ENCODE measurements around the gene KRTAP10-9.

KRTAP10-9 gene

GRCh38 chr21:44614161-44614631 lies 12.7 kb upstream of the KRTAP10-9 start:
- Histone ChIP-seq H3K4me3 (ENCODE audit: low read depth, low read length) (no peak overlapping the region), H3K27me3 (replicated peaks) (no peaks in the 10 kb centered on the region), H3K36me3 (replicated peaks) (no peaks in the 10 kb centered on the region), H3K27ac (no peak overlapping the region)
- TF ChIP-seq CTCF (IDR thresholded peaks at IDR 0.05; ENCODE audit: low read depth, low read length, missing control alignments) = no peak
- in situ Hi-C loops (cut with HindIII; ENCODE audit: low pct_ligation_motif_present, low sequenced_read_pairs) = no loop called here
- no peak for DNase-seq

DNA sequence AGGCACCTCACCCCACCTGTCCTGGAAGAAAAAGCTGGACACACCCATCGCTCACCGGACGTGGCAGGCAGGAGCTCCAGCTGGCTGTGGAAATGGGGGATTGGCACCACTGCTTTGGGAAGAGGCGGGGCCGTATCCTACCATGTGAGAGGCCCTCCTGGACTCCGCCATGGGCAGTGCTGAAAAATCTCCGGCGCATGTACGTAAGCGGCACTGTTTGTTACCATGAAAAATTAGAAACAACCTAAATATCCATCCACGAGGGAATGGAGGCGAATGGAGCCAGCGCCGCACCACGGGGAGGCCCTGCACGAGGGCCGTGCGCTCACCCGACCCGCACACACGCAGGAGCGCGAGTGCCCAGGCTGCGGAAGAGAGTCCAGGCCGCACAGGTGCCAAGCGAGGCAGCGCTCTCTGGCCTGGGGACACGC lies 11.9 kb upstream of the KRTAP10-9 start:
- DNase-seq = no peak
- in situ Hi-C loops (cut with HindIII; ENCODE audit: low pct_ligation_motif_present, low sequenced_read_pairs) = no loop called here
- Histone ChIP-seq H3K4me3 (ENCODE audit: low read depth, low read length) (no peak overlapping the region), H3K27me3 (replicated peaks) (no peaks in the 10 kb centered on the region), H3K36me3 (replicated peaks) (no peaks in the 10 kb centered on the region), H3K27ac (no peak overlapping the region)
- TF ChIP-seq CTCF (IDR thresholded peaks at IDR 0.05; ENCODE audit: low read depth, low read length, missing control alignments) = no peak

DNA sequence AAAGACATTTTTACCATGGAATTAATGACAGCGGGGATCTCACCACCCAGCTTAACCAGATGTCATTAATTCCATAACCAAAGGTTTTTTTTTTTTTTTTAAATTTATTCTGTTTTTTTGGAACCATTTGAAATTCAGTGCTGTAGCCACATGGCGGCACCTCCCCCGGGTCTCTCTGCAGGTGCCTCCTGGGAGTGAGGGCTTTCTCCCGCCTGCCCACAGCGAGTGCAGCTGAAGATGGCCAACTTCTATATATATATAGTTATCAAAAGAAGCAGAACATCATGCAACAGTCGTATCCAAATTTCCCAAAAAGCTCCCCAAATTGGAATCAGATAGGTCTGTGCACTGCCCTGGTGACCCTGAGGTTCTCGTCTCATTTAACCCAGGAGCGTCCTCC lies 11.4 kb upstream of the KRTAP10-9 start:
- no peak for DNase-seq
- no peak overlapping the region for H3K27ac ChIP-seq
- no peaks in the 10 kb centered on the region for H3K27me3 ChIP-seq (replicated peaks)
- H3K36me3 ChIP-seq (replicated peaks) = no peaks in the 10 kb centered on the region
- in situ Hi-C loops (cut with HindIII; ENCODE audit: low pct_ligation_motif_present, low sequenced_read_pairs) = no loop called here
- no peak overlapping the region for H3K4me3 ChIP-seq (ENCODE audit: low read depth, low read length)
- TF ChIP-seq CTCF (IDR thresholded peaks at IDR 0.05; ENCODE audit: low read depth, low read length, missing control alignments) = no peak

DNA sequence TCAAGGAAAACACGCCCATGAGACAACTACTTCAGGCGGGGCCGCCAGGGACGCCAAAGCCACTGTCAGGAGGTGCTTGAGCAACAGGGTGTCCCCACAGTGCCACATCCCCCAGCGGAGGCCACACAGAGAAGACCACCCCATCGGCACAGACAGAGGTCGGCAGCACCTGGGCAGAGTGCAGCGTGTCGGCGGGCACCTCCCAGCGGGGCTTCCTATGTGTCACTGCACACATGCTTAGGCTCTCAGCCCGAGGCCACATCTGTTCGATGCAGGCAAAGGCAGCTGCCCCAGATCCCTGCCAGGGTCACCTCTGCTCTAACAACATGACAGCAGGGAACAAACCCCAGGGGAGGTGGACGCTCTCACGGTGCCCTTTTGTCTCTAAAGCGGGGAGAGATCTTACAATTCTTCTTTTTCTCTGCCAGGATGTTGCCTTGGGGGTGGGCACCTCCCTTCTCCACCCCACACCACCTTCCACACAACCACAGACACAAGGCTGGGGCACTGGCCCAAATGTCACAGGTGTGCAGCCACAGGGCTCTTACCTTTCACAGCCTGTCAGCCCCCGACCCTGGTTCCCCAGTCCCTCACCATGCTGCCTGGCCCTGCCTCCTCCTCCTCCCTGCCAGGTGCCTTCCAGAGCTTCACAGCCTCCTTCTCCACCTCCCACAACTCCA lies 10.8 kb upstream of the KRTAP10-9 start:
- in situ Hi-C loops (cut with HindIII; ENCODE audit: low pct_ligation_motif_present, low sequenced_read_pairs) = no loop called here
- no peak for TF ChIP-seq CTCF (IDR thresholded peaks at IDR 0.05; ENCODE audit: low read depth, low read length, missing control alignments)
- Histone ChIP-seq H3K36me3 (replicated peaks) (no peaks in the 10 kb centered on the region), H3K4me3 (ENCODE audit: low read depth, low read length) (no peak overlapping the region), H3K27me3 (replicated peaks) (no peaks in the 10 kb centered on the region), H3K27ac (no peak overlapping the region)
- no peak for DNase-seq

GRCh38 chr21:44616591-44616926 lies 10.3 kb upstream of the KRTAP10-9 start:
- in situ Hi-C loops (cut with HindIII; ENCODE audit: low pct_ligation_motif_present, low sequenced_read_pairs) = no loop called here
- Histone ChIP-seq H3K4me3 (ENCODE audit: low read depth, low read length) (no peak overlapping the region), H3K27me3 (replicated peaks) (no peaks in the 10 kb centered on the region), H3K36me3 (replicated peaks) (no peaks in the 10 kb centered on the region), H3K27ac (no peak overlapping the region)
- DNase-seq = no peak
- no peak for TF ChIP-seq CTCF (IDR thresholded peaks at IDR 0.05; ENCODE audit: low read depth, low read length, missing control alignments)

- DNase-seq = no peak
- Histone ChIP-seq H3K27ac (no peak overlapping the region), H3K27me3 (replicated peaks) (no peaks in the 10 kb centered on the region), H3K4me3 (ENCODE audit: low read depth, low read length) (no peak overlapping the region), H3K36me3 (replicated peaks) (no peaks in the 10 kb centered on the region)
- in situ Hi-C loops (cut with HindIII; ENCODE audit: low pct_ligation_motif_present, low sequenced_read_pairs) = no loop called here
- TF ChIP-seq CTCF (IDR thresholded peaks at IDR 0.05; ENCODE audit: low read depth, low read length, missing control alignments) = no peak
These were observed 9.8 kb upstream of the KRTAP10-9 start for GRCh38 chr21:44617071-44617501.
